GM23248 (cell line): ENCODE data around the gene PAX7. TPM values are rescaled to one million over a fixed set of nuclear protein-coding genes. Genes with fewer than 3 reads are reported as not detected.

Source experiments
- DNase-seq: peaks from one replicate; pipeline ENCODE4 v3.0.0-alpha.2; 2015
- H2AFZ ChIP-seq: fragments of 200-600 bp; sonication (generic); 2 replicates; pipeline ENCODE4 v1.6.1; 2016; ENCODE audit warnings: antibody characterized with exemption
- H3F3A ChIP-seq: fragments of 200-600 bp; sonication (generic); 2 replicates; pipeline ENCODE4 v1.6.1; 2016; ENCODE audit warnings: mild to moderate bottlenecking, antibody characterized with exemption, mixed run types; ENCODE audit not compliant: insufficient read depth
- H3K27ac ChIP-seq: fragments of 200-600 bp; sonication (generic); 2 replicates; pipeline ENCODE4 v1.5.1; 2016; ENCODE audit warnings: mild to moderate bottlenecking
- H3K27me3 ChIP-seq: fragments of 200-600 bp; sonication (generic); replicated peaks from 2 replicates; pipeline ENCODE4 v1.6.1; 2016; ENCODE audit warnings: mild to moderate bottlenecking; ENCODE audit not compliant: insufficient read depth
- H3K36me3 ChIP-seq: fragments of 200-600 bp; sonication (generic); 2 replicates; pipeline ENCODE4 v1.6.1; 2016; ENCODE audit warnings: low read depth, mild to moderate bottlenecking
- H3K4me1 ChIP-seq: fragments of 200-600 bp; sonication (generic); 2 replicates; pipeline ENCODE4 v1.6.1; 2016; ENCODE audit warnings: mild to moderate bottlenecking; ENCODE audit not compliant: insufficient read depth
- H3K4me2 ChIP-seq: fragments of 200-600 bp; sonication (generic); one replicate; pipeline ENCODE4 v1.6.1; 2016; ENCODE audit warnings: mild to moderate bottlenecking; ENCODE audit not compliant: unreplicated experiment
- H3K4me3 ChIP-seq: fragments of 200-600 bp; sonication (generic); 2 replicates; pipeline ENCODE4 v1.5.1; 2016; ENCODE audit warnings: mild to moderate bottlenecking
- H3K79me2 ChIP-seq: fragments of 200-600 bp; sonication (generic); 2 replicates; pipeline ENCODE4 v1.6.1; 2016; ENCODE audit warnings: mild to moderate bottlenecking; ENCODE audit not compliant: insufficient read depth
- H3K9ac ChIP-seq: fragments of 200-600 bp; sonication (generic); 2 replicates; pipeline ENCODE4 v1.6.1; 2016; ENCODE audit warnings: mild to moderate bottlenecking
- H3K9me2 ChIP-seq: fragments of 200-600 bp; sonication (generic); 2 replicates; pipeline ENCODE4 v1.6.1; 2016; ENCODE audit warnings: mixed run types, mild to moderate bottlenecking, moderate library complexity; ENCODE audit not compliant: insufficient read depth
- H3K9me3 ChIP-seq: fragments of 200-600 bp; sonication (generic); one replicate; pipeline ENCODE4 v1.6.1; 2017; ENCODE audit warnings: low read depth
- H4K20me1 ChIP-seq: fragments of 200-600 bp; sonication (generic); 2 replicates; pipeline ENCODE4 v1.6.0; 2016; ENCODE audit not compliant: insufficient read depth
- EZH2 ChIP-seq: fragments of 200-600 bp; sonication (generic); IDR thresholded peaks from 2 replicates; pipeline ENCODE4 v1.6.1; 2018; ENCODE audit warnings: antibody characterized with exemption, mild to moderate bottlenecking; ENCODE audit not compliant: insufficient read depth, poor library complexity, severe bottlenecking
- EZH2phosphoT487 ChIP-seq: fragments of 200-600 bp; sonication (generic); IDR thresholded peaks from 2 replicates; pipeline ENCODE4 v1.6.1; 2018; ENCODE audit warnings: antibody characterized with exemption, moderate library complexity, mild to moderate bottlenecking, low read depth; ENCODE audit not compliant: insufficient read depth
- WGBS, 2 experiments: methylation state at CpG; one replicate each; pipeline ENCODE4 v1.1.6; 2015 to 2017; ENCODE audit warnings: low lambda C conversion rate in 2 of 2, low coverage in 1 of 2; ENCODE audit errors: missing lambda C conversion rate in 2 of 2; 5-methylcytosine and 5-hydroxymethylcytosine counted together
- in situ Hi-C: fragments of 300-500 bp; cut with MboI; formaldehyde crosslinking; loops from 2 replicates; pipeline ENCODE4 v1.15.0; 2020
- polyA plus RNA-seq: library from polyadenylated mRNA; unstranded; fragments of >200 nt; fragmentation: Nextera tagmentation; extraction: Ambion mirVana; gene quantifications from 2 replicates; pipeline ENCODE4 v1.2.1, GENCODE V29; 2016
- total RNA-seq: library from RNA; depleted of rRNA; stranded (reverse); fragments of >200 nt; shearing (Covaris generic); gene quantifications from 2 replicates; pipeline ENCODE4 v1.2.3, GENCODE V29; 2014

The PAX7 gene
- total and polyA plus RNA-seq, 2 experiments from 2014 or later: not detected

DNA sequence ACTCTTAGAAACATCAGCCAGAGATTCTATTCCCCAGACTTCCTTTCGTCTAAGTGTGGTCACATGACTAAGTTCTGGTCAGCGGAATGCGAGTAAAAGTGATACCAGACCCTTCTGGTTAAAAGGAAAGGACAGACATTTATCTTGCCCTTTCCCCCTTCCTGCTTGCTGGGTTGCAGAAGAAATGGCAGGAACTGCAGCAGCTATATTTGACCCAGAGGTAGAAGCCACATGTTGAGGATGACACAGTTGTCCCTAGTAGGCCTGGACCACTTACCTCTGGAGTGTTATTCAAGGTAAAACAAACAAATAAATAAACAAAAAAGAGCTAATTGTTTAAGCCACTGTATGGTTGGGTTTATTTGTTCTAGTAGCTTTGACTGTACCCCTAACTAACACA is 155.5 kb downstream of the PAX7 start:
- Histone ChIP-seq H3K4me2 (no peak overlapping the region), H3K27ac (no peak overlapping the region), H3K4me3 (no peak overlapping the region), H3K9ac (no peak overlapping the region), H3K36me3 (no peaks in the 10 kb centered on the region), H3K9me3 (no peaks in the 10 kb centered on the region), H3F3A (no peaks in the 10 kb centered on the region), H2AFZ (no peak overlapping the region), H3K79me2 (no peaks in the 10 kb centered on the region), H3K4me1 (no peaks in the 10 kb centered on the region), H3K9me2 (no peaks in the 10 kb centered on the region), H4K20me1 (no peaks in the 10 kb centered on the region), H3K27me3 (peaks cover 23% of the 10 kb centered on the region)
- DNase-seq: no peak
- in situ Hi-C loops: no loop called here
- 55 to 63% methylated on average over 3 of the region's 3 CpGs for WGBS, 2 experiments
- no peak for TF ChIP-seq EZH2
- no peak for TF ChIP-seq EZH2phosphoT487

DNA sequence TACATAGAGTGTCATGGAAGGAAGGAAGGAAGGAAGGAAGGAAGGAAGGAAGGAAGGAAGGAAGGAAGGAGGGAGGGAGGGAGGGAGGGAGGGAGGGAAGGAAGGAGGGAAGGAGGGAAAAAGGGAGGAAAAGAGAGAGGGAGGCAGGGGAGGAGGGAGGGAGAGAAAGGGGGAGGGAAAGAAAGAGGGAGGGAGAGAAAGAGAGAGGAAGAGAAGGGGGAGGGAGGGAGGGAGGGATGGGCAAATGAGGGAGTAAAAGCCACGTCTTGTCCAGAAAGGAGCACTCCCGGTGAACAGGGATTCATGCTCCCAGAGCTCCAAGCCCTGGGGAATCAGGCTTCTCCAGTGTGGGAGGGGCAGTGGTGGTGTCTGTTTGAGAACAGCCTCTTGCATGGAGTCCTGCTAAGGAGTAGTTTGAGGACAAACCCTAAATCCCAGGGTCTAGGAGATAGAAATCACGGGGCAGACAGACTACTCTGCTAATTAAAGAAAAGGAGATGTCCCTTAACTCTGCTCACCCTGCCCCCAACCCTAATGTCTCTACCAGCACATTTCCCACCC is 157.3 kb downstream of the PAX7 start:
- Histone ChIP-seq H3K79me2 (no peaks in the 10 kb centered on the region), H3K9ac (no peak overlapping the region), H3F3A (no peaks in the 10 kb centered on the region), H3K27me3 (peaks cover 20% of the 10 kb centered on the region), H3K4me1 (no peaks in the 10 kb centered on the region), H4K20me1 (no peaks in the 10 kb centered on the region), H3K9me3 (no peaks in the 10 kb centered on the region), H2AFZ (no peak overlapping the region), H3K36me3 (no peaks in the 10 kb centered on the region), H3K4me2 (no peak overlapping the region), H3K9me2 (no peaks in the 10 kb centered on the region), H3K27ac (no peak overlapping the region), H3K4me3 (no peak overlapping the region)
- DNase-seq: no peak
- 0 to 3% methylated on average over 1 to 3 of the region's 3 CpGs for WGBS, 2 experiments
- no peak for TF ChIP-seq EZH2
- TF ChIP-seq EZH2phosphoT487: no peak
- in situ Hi-C loops: no loop called here

DNA sequence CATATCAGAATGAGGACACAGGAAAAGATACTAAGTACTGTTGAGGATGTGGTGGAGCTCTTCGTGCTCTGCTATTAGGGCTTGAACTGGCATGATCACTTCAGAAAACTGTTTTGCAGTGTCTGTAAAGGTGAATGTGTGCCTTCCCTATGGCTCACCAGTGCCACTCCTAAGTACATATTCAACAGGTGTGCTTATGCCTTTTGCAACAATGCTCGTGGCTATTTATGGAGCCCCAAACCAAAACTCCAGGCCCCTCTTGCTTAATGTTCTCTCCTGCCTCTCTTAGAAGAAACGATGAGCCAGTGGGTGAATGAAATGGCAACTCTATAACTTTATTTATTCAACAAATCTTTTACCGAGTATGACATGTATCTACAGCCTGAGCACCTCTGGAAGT is 158.6 kb downstream of the PAX7 start:
- Histone ChIP-seq H2AFZ (no peak overlapping the region), H3F3A (no peaks in the 10 kb centered on the region), H3K79me2 (no peaks in the 10 kb centered on the region), H3K36me3 (no peaks in the 10 kb centered on the region), H4K20me1 (no peaks in the 10 kb centered on the region), H3K9me2 (no peaks in the 10 kb centered on the region), H3K4me2 (no peak overlapping the region), H3K9me3 (no peaks in the 10 kb centered on the region), H3K4me3 (no peak overlapping the region), H3K27ac (no peak overlapping the region), H3K27me3 (peaks cover 16% of the 10 kb centered on the region), H3K9ac (no peak overlapping the region), H3K4me1 (no peaks in the 10 kb centered on the region)
- in situ Hi-C loops: no loop called here
- DNase-seq: no peak
- WGBS, 2 experiments: 25 to 29% methylated on average over 4 of the region's 4 CpGs
- no peak for TF ChIP-seq EZH2
- TF ChIP-seq EZH2phosphoT487: no peak

DNA sequence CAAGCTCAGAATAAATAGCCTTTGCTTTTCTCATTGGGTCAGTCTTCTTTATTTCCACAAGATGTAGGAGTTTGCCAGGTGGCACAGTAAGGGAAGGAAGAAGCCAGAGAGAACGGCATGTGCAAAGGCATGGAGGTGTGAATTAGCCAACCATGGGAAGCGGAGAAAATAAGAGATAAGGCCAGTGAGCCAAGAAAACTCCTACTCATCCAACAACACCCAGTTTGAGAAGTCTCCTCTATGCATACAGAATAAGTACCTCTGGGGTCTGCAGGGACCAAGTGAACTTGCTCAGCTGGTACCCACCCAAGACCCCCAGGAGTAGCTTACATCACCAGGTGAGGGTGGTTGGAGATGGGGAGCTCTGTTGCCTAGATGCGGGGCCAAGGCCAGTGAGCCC is 162.1 kb downstream of the PAX7 start:
- TF ChIP-seq EZH2phosphoT487 (no peak), EZH2 (no peak)
- peaks cover 9% of the 10 kb centered on the region; the same call in 1 of the 2 replicates for H3K27me3 ChIP-seq
- in situ Hi-C loops: no loop called here

DNA sequence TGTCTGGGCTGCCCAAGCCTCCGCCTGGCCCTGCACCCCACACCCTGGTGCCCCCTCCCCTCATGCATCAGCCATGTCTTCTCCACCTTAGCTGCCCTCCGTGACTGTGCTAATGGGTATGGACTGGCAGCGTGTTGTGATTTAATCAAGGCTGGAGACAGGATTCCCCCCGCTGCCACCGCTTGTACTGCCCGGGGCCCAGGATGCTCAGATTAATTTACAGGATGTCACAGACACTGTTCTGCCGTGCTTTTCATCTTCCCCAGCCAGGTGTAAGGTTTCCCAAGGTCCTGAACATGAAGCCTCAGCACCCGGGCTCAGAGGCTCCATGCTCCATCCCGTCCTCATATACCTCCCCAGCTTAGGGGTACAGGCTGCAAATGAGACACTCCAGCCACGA is 162.5 kb downstream of the PAX7 start:
- Histone ChIP-seq H2AFZ (no peak overlapping the region), H3K4me2 (no peak overlapping the region), H3K9me3 (no peaks in the 10 kb centered on the region), H3K4me3 (no peak overlapping the region), H3K27ac (no peak overlapping the region), H3K79me2 (no peaks in the 10 kb centered on the region), H3K36me3 (no peaks in the 10 kb centered on the region), H4K20me1 (no peaks in the 10 kb centered on the region), H3K27me3 (peaks cover 9% of the 10 kb centered on the region; the same call in 1 of the 2 replicates), H3K9ac (no peak overlapping the region), H3K9me2 (no peaks in the 10 kb centered on the region), H3K4me1 (no peaks in the 10 kb centered on the region), H3F3A (no peaks in the 10 kb centered on the region)
- 20 to 25% methylated on average over 10 of the region's 10 CpGs for WGBS, 2 experiments
- TF ChIP-seq EZH2phosphoT487 (no peak), EZH2 (no peak)
- in situ Hi-C loops: no loop called here
- DNase-seq: no peak

More for the DNA sequence above, 162.1 kb downstream of the PAX7 start:
- H3K4me1 ChIP-seq: no peaks in the 10 kb centered on the region
- H3K4me3 ChIP-seq: no peak overlapping the region
- H3K27ac ChIP-seq: no peak overlapping the region
- no peaks in the 10 kb centered on the region for H3K36me3 ChIP-seq
- no peaks in the 10 kb centered on the region for H3K9me3 ChIP-seq
- H3K4me2 ChIP-seq: no peak overlapping the region
- H4K20me1 ChIP-seq: no peaks in the 10 kb centered on the region
- no peak overlapping the region for H3K9ac ChIP-seq
- H3K9me2 ChIP-seq: no peaks in the 10 kb centered on the region
- no peaks in the 10 kb centered on the region for H3F3A ChIP-seq
- H2AFZ ChIP-seq: no peak overlapping the region
- 40 to 54% methylated on average over 3 of the region's 3 CpGs for WGBS, 2 experiments
- DNase-seq: no peak
- H3K79me2 ChIP-seq: no peaks in the 10 kb centered on the region
